H7 (cell line): ENCODE results near the gene PBX1. TPM values are rescaled to one million over a fixed set of nuclear protein-coding genes. Genes with fewer than 3 reads are reported as not detected.

Experiments used
- DNase-seq: peaks from one replicate; pipeline ENCODE4 v3.0.0; 2012
- H3K27me3 ChIP-seq: 2 replicates; pipeline ENCODE4 v1.6.0; 2011; ENCODE audit warnings: mild to moderate bottlenecking, low read length; ENCODE audit not compliant: control insufficient read depth, insufficient read depth
- H3K36me3 ChIP-seq: replicated peaks from 2 replicates; pipeline ENCODE4 v1.5.1; 2011; ENCODE audit warnings: low read length; ENCODE audit not compliant: control insufficient read depth, insufficient read depth
- H3K4me3 ChIP-seq: 2 replicates; pipeline ENCODE4 v1.5.1; 2011; ENCODE audit warnings: low read depth, mild to moderate bottlenecking, control low read depth, low read length, moderate library complexity; ENCODE audit not compliant: insufficient read depth
- total RNA-seq: library from RNA; depleted of rRNA; stranded (reverse); fragments of >200 nt; shearing (Covaris generic); gene quantifications from 2 replicates; pipeline ENCODE4 v1.2.3, GENCODE V29; 2014

The PBX1 gene
- total RNA-seq, 1 experiment from 2014 or later: 70.5 TPM

GRCh38 chr1:164742745-164743144 lies 183.8 kb downstream of the PBX1 start:
- no peak for DNase-seq
- H3K4me3 ChIP-seq: no peak overlapping the region
- H3K27me3 ChIP-seq: no peaks in the 10 kb centered on the region
- H3K36me3 ChIP-seq: no peaks in the 10 kb centered on the region

- H3K36me3 ChIP-seq: no peaks in the 10 kb centered on the region
- no peaks in the 10 kb centered on the region for H3K27me3 ChIP-seq
- no peak for DNase-seq
- no peak overlapping the region for H3K4me3 ChIP-seq
Measured at GRCh38 chr1:164743976-164744375, 185.0 kb downstream of the PBX1 start.

DNA sequence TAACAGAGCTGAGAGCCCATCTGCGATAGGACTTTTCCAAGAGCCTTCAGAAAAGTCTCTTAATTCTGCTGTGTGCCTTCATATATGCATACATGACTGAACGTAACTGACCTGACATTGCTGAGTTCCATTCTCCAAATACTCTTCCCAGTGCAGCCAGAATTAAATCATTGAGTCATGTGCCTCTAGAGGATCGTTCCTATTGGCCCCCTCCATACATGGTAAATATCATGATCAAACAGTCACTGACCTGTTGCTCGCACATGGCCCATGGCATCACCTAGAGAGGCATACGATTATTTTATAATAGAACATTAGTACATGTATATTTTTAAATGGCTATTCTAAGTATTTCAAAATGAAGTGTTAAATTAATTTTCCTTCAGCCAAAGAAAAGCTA lies 186.8 kb downstream of the PBX1 start:
- H3K4me3 ChIP-seq: no peak overlapping the region
- H3K36me3 ChIP-seq: no peaks in the 10 kb centered on the region
- no peaks in the 10 kb centered on the region for H3K27me3 ChIP-seq
- no peak for DNase-seq

DNA sequence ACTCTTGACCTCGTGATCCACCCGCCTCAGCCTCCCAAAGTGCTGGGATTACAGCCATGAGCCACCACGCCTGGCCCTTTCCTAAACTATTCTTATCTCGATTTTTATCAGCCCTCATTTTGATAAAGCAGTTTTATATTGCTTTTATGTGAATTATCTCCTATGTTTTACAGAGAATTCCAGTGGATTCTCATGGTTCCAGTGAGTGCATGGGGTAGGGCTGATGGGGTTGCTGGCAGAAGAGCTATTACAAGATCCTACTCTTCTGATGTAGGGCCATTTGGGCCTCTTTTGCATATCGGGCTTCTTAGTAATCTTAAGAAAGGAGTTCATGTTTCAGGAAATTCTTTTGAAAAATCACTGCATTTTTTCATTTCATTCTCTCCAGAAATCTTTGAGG lies 187.6 kb downstream of the PBX1 start:
- no peak overlapping the region for H3K4me3 ChIP-seq
- DNase-seq: no peak
- H3K27me3 ChIP-seq: no peaks in the 10 kb centered on the region
- no peaks in the 10 kb centered on the region for H3K36me3 ChIP-seq

DNA sequence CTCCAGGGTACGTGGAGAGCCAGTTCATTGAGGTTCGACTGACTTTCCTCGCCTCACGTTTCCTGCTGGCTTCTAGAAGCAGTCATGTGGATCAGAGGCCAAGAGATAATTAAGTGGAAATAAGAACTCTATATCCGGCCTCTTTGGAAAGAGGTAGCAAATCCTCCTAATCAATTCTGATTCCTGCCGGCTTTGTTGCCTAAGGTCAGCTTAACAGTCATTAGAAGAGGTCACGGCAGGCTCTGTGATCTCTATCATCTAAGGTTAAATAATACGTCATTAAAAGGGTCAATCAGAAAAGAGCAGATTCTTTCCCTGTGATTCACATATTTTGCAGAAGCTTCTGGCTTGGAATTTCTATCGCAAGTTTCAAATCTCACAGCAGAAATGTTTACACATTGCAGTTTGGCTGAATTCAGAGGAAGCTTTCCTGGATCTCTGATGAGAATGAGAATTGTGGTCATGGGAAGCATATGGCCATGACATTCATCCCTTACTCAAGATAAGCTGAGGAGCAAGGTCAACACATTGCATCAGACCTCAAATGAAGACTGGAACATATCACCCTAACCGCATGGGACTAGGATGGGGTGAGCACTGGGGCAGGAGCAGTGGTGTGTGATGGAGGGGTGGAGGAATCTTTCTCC lies 189.4 kb downstream of the PBX1 start:
- H3K4me3 ChIP-seq: no peak overlapping the region
- no peak for DNase-seq
- H3K36me3 ChIP-seq: no peaks in the 10 kb centered on the region
- no peaks in the 10 kb centered on the region for H3K27me3 ChIP-seq

DNA sequence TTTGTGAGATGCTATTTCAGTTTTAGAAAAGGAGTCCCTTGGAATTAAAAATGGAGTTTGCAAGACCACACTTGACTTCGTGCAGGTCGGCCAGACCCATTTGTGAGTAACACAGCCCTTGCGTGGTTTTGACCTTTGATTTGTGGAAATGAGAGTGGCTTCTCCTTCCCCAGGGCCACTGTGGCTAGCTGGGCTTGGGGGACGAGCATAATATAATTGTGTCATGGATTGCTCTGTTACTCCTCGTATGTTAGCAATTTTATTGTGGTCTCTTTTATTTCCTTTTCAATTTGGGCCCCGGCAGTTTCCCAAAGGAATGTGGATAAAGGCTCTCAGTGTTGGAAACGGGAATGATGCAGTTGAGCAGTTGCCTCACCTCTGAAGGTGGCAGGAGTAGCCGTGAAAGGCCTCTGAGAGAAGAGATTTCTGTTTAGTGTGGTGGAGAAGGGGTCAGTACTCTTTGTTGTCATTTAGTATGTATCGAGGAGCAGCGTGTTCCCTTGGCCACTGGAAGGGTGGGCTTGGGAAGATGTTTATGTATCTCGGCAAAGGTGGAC lies 194.6 kb downstream of the PBX1 start:
- no peak for DNase-seq
- Histone ChIP-seq H3K27me3 (no peaks in the 10 kb centered on the region), H3K36me3 (no peaks in the 10 kb centered on the region), H3K4me3 (no peak overlapping the region)

DNA sequence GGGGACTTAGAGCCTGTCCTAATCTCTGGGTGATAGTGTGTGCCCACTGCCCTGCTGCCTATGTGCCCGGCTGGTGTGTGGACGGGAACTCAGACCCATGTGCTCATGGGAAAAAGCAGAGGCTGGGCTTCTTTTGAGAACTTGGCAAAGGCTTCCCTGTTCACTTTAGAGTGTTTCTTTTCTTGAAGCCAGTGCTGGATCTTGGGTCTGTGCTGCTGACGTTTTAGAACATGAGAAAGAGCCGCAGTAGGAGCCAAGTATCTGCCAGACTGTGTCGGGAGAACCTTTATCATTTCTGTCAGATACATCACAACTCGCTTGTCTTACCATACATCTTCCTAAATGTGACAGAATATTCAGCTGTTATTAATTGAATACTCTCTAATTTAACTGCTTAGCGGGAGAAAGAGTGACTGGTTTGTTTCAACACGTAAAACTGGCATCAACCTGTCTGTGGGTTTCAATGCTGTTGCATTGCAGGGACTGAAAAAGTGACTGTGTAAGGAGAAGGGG lies 195.2 kb downstream of the PBX1 start:
- Histone ChIP-seq H3K36me3 (no peaks in the 10 kb centered on the region), H3K27me3 (no peaks in the 10 kb centered on the region), H3K4me3 (no peak overlapping the region)
- DNase-seq: no peak

DNA sequence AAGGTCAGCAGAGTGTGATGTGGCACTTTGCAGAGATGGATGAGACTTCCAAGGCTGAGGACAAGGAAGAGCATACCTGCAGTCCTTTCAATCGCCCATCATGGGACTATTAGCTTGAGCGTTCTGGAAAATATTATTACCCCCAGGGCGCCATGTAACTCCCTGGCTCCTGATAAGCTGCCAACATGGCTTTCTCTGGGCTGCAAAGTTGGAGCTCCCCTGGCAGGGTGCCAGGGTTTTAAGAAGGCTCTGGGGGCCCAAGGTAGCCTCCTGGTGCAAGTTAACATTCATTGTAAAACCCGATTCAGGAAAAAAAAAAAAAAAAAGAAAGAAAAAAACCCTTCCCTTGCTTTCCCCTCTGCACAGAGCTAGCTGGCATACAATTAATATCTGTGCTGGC lies 196.7 kb downstream of the PBX1 start:
- Histone ChIP-seq H3K27me3 (no peaks in the 10 kb centered on the region), H3K36me3 (no peaks in the 10 kb centered on the region), H3K4me3 (no peak overlapping the region)
- DNase-seq: no peak

DNA sequence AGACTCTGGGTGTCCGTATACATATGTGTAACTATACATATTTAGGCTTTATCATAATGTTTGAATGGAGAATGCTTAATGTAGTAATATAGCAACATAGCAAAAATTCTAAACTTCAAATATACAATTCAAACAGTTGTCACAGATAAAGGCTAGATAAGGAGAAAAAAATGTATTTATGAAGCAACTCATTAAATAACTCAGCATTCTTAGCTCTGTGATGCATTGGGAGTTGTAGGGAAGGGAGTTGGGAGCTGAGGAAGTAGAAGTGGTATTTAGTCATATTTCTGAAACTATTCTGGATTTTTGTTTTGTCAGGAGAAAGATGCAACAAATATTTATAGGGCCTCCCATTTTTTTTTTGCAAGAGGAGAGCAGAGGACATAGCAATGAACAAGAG lies 197.8 kb downstream of the PBX1 start:
- Histone ChIP-seq H3K4me3 (no peak overlapping the region), H3K27me3 (no peaks in the 10 kb centered on the region), H3K36me3 (no peaks in the 10 kb centered on the region)
- DNase-seq: no peak

DNA sequence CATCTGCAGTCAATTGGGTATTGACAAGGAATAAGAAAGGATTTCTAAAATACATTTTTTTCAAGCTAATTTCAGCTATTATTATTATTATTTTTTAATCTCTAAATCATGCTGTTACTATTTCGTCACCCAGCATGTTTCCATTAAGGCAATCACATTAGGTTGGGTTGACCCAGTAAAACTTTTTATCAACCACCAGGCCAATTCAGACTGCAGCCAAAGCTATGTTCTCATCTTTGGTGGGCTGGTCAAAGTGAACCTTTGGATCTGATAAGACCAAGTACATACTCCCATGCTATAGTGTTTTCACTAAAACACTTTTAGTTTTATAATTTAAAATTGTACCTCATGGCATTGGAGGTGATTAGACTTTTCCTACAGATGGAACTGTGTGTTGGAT lies 198.6 kb downstream of the PBX1 start:
- Histone ChIP-seq H3K27me3 (no peaks in the 10 kb centered on the region), H3K36me3 (no peaks in the 10 kb centered on the region), H3K4me3 (no peak overlapping the region)
- no peak for DNase-seq

GRCh38 chr1:164759144-164759920 lies 200.3 kb downstream of the PBX1 start:
- DNase-seq: no peak
- no peaks in the 10 kb centered on the region for H3K36me3 ChIP-seq

GRCh38 chr1:164759979-164760469 lies 201.0 kb downstream of the PBX1 start:
- H3K36me3 ChIP-seq: no peaks in the 10 kb centered on the region
- no peaks in the 10 kb centered on the region for H3K27me3 ChIP-seq
- no peak for DNase-seq
- no peak overlapping the region for H3K4me3 ChIP-seq

More at GRCh38 chr1:164759144-164759920, 200.3 kb downstream of the PBX1 start:
- Histone ChIP-seq H3K4me3 (no peak overlapping the region), H3K27me3 (no peaks in the 10 kb centered on the region)

GRCh38 chr1:164760569-164760968 lies 201.6 kb downstream of the PBX1 start:
- no peaks in the 10 kb centered on the region for H3K36me3 ChIP-seq
- H3K4me3 ChIP-seq: no peak overlapping the region
- H3K27me3 ChIP-seq: no peaks in the 10 kb centered on the region
- DNase-seq: no peak

DNA sequence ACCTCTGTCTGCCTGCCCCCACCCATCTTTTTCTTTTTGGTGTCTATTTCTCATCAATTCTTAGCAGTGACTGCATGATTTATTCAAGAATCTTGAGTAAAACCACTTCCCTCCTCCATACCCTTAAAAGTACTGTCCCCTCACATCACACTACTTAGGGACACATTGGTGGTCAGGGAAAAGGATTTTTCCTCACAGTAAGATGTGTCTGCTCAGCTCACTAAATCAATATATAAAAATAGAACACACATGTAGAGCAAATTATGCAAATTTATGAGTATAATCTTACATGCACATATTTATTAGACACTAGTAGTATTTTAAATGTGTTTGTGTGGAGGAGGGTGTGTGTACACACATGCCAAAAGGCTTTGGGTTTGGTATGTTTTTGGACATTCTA lies 202.0 kb downstream of the PBX1 start:
- Histone ChIP-seq H3K27me3 (no peaks in the 10 kb centered on the region), H3K4me3 (no peak overlapping the region), H3K36me3 (no peaks in the 10 kb centered on the region)
- no peak for DNase-seq

DNA sequence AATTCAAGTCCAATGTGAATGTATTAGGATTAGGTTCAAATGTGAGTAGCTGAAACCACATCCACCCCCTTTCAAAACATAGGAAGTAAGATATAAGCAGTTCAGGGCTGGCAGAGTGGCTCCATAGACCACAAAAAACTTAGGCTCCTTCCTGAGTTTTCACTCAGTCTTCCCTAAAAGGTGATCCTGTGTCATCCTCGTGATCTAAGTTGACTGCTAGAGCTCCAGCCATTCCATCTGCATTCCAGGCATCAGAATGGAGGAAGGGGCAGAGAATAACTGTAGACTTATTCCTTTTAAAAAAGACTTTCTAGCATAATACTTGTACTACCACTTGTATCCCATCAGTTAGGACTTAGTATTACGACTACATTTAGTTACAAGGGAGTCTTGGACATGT lies 204.1 kb downstream of the PBX1 start:
- Histone ChIP-seq H3K27me3 (no peaks in the 10 kb centered on the region), H3K36me3 (no peaks in the 10 kb centered on the region), H3K4me3 (no peak overlapping the region)
- no peak for DNase-seq
